ENCODE measurements around the gene R3HDM1.

DNA sequence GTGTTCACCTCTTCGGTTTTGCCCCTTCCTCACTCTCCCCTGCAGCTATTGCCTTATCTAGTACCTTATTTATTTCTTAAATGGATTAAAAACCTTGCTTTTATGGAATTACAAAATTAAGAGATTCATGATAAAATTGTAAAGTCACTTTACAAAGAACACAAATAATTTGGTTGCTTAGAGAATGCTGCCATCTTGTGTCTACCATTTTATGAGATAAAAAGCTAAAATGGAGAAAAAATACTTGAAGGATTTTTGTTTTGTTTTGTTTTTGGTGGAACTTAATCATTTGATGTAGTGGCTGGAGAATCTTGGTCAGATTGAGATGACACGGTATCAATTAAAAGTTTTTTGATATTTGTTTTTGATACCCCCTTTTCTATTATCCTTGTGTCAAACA is 69.6 kb downstream of the R3HDM1 start:
- TF ChIP-seq CTCF (IDR thresholded peaks at IDR 0.05) = no peak; the same call in 1 of the 2 replicates
- TF ChIP-seq SIN3A (IDR thresholded peaks at IDR 0.05; ENCODE audit: borderline replicate concordance, insufficient read depth, low read depth, low read length) = no peak
- TF ChIP-seq POLR2AphosphoS5 (IDR thresholded peaks at IDR 0.05; ENCODE audit: low read depth, low read length) = no peak
- no peak for TF ChIP-seq REST (IDR thresholded peaks at IDR 0.05; ENCODE audit: insufficient read depth in 1 of 2, low read depth in 2 of 2, low read length in 1 of 2)
- TF ChIP-seq TCF7L2 (IDR thresholded peaks at IDR 0.05; ENCODE audit: low read depth, low read length) = no peak

Measured in Panc1 (cell line).